Epidermal melanocyte (primary cell): Measurements from ENCODE around the gene SLIT3.

Experiments used
- DNase-seq: peaks from one replicate; pipeline ENCODE4 v3.0.0; 2011; ENCODE audit warnings: low spot score; ENCODE audit not compliant: insufficient read length

The SLIT3 gene

DNA sequence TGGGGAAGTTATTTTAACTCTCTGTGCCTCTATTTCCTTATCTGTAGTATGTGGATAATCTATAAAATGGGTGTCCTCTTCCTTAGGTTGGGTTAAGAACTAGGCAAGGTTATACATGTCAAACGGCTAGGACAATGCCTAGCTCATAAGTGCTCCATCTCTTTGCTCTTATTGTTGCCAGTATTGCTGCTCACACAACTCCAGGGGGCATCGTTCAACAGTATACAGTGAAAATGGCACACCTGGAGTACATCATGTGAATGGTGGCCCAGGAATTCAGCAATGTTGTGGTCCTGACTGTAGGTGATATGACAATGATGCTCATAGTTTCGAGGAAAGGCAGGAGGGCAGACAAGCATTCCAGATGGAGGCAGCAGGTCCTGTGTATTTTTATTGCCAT lies 30.1 kb downstream of the SLIT3 start:
- no peak for DNase-seq

DNA sequence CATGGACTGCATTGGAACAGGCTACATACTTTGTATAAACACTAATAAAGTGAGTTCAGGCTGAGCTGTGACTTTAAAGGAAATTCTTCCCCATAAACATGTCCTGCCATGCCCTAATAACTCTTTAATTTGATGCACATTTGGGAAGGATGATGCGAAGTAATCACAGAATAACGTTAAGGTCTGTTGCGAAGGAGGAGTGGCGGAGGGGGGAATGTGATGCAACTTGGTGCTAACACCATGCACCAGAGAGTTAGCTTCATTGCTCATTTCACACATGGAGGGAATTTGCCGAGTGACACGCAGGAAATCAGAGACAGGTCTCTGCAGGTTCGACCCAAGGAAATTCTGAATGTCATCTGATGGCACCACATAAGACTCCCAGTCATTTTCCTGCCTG lies 32.9 kb downstream of the SLIT3 start:
- peak; percentile 61 for DNase-seq

DNA sequence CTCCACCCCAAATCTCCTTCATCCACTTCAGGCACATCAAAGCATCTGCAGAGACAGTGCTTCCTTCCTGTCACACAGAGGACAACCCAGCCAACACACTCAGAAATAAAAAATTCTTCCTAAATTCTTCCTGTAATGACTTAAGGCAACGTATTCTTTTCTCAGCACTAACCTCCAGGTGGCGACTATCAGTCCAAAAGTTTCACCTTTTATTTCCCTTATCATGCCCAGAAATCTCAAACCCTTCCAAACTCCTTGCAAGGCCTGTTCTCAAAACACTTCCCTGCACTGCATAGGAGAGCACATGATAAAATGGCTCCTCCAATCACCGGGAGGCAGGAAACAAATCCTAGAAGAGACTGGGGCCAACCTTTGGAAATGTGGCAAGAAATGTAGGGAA lies 35.1 kb downstream of the SLIT3 start:
- DNase-seq = no peak

DNA sequence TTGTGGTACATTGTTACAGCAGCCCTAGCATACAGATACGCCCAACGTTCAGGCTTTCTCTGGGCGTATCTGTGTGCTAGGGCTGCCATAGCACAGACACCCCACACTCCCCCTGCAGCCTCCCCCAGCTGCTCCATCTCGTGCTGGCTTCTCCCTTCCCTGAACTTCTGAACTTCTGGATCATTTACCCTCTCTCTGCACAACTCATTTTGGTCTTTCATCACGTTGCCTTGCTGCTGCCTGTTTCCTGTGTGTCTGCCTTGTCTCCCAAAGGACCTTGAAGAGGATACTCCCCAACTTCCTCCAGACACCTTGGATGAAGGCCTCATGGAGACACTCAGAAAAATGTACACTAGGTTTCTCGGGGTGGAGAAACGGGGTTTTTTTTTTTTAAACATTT lies 37.3 kb downstream of the SLIT3 start:
- no peak for DNase-seq

DNA sequence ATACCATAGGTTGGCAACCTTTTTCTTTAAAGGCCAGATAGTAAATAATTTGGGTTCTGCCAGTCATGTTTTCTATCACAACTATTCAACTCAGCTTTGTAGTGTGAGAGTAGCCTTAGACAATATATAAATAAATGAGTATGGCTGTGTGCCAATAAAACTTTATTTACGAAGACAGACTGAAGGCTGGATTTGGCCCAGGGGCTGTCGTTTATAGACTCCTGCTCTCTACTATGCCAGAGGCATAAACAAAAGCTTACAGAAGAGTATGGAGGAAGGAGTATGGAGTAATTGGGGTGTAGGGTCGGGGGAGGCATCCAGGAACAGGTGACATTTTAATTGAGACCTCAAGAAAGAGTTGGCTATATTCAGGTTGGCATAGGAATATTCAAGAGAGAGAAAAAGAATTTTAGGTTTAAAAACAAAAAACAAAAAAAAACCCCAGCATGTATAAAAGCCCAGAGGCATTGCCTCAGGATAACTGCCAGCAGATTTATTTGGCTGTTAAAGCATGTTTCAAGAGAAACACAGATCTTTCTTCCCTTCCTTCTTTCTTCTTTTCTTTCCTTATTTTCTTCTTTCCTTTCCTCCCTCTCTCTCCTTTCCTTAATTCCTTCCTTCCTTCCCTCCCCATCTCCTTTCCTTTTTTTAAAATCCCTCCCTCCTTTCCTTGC lies 39.9 kb downstream of the SLIT3 start:
- no peak for DNase-seq

DNA sequence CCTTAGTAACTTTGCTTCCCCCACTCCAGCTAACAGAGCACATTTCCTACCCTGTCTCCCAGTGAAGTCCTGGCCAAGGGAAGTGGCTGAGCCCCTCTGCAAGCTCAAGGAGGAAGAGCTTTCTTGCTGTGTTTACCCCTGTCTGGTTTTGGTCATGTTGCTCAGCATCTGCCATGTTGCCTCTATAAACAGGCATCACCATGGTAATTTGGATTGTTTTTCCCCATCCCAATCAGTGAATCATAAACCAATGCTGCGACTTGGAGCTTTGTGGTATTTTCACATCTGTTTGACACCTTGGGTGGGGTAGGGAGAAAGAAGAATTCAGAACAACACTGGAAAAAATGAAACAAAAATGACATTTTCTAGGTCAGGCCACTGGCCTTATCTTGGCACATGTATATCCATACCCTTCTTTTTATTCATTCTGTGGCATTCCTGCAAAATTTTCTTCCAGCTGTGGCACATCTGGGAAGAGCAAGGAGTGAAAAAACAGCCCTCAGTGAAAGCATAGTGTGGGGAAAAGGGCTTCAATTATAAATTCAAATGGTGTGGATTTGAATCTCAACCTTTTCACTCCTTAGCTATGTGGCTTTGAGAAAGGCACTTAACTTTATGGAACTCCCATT lies 42.5 kb downstream of the SLIT3 start:
- DNase-seq = peak; percentile 30

DNA sequence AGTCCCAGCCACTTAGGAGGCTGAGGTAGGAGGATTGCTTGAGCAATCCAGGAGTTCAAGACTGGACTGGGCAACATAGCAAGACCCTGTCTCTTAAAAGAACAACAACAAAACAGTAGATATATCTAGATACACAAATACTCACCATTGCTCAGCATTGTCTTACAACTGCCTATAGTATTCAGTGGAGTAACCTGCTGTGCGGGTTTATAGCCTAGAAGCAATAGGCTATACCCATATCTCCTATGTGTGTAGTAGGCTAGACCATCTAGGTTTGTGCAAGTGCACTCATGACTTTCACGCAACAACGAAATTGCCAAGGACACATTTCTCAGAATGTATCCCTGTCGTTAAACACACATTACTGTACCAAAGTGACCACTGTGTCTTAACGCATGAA lies 44.7 kb downstream of the SLIT3 start:
- no peak for DNase-seq

DNA sequence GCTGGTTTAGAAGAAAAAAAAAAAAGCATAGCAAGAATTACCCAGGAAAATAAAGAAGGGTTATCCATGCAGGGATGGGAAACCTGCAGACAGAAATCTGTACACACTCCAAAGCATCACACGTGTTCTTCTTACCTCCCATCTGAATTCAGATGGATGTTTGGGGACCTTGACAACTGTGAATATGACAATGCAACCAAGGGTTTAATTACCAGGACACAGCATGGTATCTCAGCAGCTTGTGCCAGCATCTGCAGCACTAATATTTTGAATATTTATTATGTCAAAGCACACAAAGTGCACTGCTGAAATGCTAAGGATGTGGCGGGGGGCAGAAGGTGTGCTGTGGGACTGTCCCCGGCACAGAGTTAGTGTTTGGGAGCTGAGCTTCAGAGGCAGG lies 47.9 kb downstream of the SLIT3 start:
- no peak for DNase-seq

DNA sequence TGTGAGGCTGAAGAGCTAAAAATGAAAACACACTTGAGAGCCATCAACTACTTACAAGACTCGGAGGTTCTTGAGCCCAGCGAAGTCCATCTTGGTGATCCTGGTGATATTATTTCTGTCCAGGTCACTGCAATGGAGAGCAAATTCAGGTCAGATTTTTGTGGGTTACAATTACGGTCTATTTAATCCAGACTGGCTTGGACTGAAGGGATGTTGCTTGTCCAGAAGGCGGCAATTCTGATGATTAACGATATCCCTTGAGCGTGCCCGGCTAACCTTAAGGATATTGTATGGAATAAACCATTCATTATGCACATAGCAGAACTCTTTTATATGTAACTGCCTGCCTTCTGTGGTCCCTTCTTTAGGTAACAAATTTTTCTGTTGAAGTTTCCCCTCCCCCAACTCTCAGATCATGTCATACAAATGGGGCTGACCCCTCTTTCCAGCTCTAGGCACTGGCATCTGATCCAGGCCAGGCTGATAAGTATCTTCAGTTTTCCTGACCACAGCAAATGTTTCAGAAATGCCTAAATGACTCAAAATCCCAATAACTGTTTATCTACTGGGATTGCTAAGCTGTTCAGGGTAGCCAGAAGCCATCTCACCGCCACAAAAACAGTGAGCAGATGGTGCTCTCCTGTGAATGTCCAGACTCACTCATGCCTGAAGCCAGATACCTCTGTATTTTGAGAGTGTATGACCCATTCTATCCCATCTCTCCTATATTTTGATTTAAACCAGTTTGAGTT lies 49.4 kb downstream of the SLIT3 start:
- DNase-seq = no peak

DNA sequence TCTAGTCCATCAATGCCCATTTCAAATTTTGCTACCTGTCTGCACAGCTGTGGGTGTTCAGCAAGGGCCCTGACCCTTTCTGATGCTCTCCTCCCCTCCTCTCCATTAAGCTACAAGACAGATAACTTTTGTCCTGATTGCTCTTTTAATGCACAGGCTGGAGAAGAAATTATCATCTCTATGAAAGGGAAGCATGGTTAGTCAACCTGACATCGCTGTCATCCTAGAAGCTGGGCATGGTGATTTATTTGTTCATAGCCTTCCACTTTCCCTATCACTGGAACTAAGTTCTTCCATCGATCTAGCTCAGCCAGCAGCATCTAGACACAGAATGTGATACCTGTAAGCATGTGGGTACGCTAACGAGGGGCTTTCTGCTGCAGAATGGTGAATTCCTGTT lies 50.1 kb downstream of the SLIT3 start:
- DNase-seq = no peak

DNA sequence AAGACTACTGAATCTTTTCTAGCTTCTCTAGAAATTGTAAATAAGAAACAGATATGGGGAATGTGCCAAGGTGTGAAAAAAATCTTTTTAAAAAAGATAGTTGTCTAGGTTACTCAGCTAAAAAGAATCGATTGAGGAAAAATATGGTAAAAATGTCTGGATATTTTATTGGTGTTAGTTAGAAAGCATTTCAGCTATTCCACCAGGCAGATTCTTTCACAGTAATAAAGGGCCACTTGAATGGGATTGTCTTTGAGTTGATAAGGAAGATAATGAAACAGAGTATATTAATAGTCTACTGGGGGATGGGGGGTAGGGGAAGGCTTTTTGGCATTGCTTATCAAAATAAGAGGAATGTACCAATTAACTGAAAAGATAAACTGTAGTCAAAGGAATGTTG lies 51.9 kb downstream of the SLIT3 start:
- DNase-seq = no peak

DNA sequence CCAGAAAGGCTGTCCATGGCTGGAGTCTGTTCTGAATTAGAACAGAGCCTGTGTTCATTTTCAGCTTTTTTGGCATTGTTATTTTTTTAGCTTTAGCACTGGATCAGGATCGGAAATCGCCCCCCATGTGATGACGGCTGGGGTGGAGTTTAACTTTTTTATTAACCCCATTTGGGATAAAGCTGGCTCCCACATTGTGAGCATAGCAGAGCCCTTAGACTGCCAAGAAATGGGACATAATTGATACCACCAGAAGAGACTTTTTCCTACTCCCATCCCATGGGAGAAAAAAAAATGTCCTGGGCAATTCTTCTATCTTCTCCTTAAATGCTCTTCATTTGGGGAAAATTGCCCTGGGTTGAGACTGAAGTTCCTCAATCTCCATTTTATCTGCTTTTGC lies 52.4 kb downstream of the SLIT3 start:
- no peak for DNase-seq

DNA sequence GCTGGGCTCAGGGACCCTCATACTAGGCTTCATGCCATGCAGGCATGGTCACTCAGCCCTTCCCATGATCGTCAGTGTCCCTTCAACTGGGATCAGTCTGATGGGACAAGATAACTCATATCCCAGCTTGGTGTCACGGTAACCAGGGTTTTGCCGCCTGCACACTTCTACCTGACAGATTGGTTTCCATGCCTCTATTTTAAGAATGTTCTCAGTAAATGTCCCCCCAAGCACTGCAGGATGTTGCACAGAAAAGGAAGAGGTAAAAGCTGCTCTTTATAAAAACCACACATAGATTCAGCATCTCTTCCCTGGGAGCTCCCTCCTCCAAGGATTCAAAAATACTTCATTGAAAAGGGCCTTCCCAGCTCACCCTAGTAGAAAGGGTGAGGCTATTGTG lies 56.1 kb downstream of the SLIT3 start:
- DNase-seq = no peak

DNA sequence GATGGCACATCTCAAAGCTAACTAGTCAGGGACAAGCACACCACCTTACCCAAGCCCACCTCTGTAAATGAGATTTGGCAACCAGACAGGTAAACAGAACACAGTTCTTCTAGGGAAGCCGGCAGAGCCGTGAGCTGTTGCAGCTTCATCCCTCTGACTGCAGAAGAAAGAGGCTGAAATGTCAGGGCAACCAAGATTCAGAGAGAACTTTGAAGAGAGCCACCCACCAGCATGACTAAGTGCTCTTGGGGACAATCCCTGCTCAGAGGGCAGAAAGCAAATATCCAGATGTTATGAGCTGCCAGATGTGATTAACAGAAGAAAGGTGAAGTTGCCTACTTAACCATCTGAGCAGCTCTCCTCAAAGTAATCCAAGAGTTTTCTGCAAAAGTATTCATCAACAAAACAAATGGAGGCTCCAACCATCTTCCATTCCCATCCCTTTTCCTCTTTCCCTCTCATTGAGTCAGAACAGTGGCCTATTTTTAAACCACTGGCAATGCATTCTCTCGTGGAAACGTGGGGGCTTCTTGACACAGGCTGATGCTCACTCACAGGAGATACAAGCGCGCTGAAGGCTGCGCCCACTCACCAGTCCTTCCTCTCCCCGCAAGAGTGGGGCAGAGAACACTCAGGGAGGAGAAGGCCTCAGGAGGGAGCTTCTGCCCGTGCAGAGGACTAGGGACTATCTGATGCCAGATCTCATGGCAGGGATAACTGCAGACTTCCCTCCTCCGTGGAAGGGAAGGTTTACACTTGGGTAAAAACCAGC lies 57.1 kb downstream of the SLIT3 start:
- DNase-seq = no peak

DNA sequence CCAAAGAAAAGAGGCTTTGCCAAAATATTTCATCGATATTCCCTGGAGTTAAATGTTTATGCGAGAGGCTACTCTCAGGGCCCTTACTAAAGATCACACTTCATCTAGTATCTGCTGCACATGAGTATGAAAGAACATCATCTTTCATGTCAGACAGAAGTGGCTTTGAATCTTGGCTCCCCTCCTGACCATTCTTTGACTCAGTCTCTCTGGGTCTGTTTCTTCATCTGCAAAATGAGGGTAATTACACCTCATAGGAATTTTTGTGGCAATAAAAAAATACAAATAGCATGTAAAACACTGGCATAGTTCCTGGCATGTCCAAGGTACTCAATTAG lies 58.1 kb downstream of the SLIT3 start:
- DNase-seq = no peak

DNA sequence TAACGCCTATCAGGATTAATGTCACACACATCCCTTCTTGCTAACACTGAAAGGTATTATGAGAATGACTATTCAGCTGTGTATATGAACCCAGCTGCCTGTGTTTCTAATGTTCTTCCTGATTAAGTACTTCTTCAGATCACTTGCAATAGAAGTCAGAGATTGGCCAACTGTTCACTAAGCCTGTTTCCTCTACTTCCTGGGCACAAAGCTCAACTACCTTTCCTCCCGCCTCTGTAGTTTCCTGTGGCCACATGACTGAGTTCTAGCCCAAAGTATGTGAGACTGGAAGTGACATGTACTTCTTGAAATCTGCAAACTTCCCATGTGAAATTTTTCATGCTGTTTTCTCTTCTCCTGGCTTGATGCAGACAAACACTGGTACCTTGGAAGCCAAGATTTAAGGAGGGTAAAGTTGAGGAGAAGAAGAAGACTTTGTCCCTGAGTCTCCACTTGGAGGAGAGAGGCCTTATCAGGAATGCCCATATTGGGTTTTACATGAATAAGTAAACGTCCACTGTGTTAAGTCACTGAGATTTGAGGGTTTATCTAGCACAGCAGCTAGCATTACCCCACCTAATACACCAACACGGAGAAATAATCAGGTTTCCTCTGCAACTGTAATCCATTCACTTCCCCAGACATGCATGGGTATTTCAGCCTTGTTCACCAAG lies 58.6 kb downstream of the SLIT3 start:
- DNase-seq = no peak

DNA sequence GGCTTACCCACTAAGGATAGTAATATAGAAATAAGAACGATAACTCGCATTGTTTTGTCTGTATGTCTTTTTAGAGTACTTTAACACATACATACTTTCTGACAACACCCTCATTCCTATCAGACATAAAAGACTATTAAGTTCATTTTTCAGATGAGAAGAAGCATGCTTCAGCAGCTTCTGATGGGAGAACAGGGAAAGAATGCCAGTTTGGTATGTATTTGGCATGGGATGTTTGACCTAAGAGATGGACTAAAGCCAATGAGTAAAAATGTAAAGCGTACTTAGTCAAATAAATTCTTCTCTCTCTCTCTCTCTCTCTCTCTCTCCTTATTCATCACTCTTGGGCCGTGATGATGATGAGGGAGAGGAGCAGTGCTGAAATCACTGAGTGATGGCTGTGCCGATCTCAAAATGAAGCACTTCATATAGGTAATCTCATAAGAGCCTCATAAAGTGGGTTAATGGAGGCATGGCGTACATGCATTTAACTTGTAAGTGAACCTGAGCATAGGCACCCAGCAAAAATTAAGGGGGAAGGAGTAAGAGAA lies 71.5 kb downstream of the SLIT3 start:
- no peak for DNase-seq

DNA sequence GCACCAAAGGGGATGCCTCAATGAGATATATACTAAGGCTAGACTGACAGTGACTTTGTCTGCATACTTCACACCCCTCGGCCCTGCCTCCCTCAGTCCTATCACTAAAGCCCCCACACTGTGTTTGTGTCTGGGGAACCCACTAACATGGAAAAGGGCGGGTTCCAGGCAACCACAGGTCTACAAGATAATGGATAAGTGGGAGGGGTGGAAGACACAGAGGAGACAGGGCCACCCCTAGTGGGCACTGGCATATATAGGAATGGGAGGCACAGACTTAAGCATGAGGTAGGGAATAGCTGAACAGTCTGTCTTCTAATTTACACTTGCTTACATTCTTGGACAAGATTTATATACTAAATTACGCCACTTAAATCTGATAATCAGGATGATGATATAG lies 74.0 kb downstream of the SLIT3 start:
- DNase-seq = no peak

DNA sequence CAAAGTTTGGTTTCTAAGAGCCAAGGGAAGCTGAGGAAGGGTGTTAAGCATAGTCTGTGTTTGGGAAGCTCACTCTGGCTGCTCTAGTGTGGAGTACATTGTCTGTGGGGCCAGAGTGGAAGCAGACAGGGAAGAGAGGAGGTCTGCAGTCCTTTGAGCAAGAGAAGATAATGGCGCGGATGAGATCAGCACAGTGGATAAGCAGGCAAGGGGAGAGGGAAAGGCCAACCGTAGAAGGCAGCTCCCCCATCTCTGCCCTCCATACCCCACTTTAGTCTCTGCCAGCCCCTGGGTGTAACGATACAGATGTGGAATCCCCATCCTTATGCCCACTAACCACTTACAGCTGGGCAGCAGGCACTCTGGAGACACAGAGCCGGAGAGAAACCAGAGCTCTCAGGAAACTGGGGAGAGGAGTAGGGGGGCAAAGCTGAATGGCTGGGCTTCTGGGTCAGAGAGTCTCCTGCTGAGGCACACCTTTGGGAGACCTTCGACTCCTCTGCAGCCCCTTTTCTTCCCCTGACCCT lies 75.0 kb downstream of the SLIT3 start:
- DNase-seq = no peak

DNA sequence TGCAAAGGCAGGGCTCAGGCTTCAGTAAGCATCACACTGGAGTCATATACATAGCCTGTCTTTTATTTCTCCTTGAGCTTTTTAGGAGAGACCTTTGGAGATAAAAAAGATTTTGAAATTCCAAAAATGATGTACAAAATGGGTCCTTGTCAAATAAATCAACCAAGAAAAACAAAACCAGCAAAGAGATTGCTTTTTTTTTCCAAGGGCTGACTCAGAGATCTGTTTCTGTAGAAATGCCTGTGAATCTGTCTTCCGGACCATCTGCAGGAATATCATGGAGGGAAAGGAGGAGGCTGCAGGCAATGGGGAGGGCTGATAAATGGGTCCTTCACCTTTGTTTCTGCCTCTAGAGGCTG lies 77.4 kb downstream of the SLIT3 start:
- no peak for DNase-seq

DNA sequence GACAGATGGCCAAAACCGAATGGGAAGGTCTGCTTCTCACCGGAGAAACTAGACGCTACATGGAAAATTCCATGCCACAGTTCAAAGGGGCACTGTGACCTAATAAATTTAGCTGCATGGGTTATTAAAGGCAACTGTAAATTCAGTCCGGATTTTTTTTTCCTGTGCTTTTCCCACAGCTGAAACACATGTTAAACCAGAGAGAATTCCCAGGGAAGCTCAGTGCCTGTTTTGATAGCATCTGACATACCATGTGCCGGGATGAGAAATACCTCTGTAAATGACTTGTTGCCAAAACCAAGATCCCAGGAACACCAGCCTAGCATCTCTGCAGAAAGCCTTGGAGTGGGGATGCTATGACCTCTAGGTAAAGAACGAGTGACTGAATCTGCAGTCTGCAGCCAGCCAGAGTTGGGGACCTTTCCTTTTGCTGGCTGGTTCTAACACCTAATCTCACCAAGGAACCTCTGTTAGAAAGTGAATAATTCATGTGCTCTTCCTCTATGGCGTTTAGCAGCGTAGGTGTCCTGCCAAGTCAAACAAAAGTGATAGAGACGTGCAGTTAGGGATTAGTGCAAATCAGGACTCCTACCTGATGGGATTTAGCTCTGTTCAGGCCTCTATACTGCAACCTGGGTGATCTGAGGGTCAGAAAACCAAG lies 77.9 kb downstream of the SLIT3 start:
- DNase-seq = no peak
